ENCODE data around the gene TSPEAR.
A peak's percentile ranks its signal among the peaks of the same experiment; 100 is the strongest.

The TSPEAR gene

DNA sequence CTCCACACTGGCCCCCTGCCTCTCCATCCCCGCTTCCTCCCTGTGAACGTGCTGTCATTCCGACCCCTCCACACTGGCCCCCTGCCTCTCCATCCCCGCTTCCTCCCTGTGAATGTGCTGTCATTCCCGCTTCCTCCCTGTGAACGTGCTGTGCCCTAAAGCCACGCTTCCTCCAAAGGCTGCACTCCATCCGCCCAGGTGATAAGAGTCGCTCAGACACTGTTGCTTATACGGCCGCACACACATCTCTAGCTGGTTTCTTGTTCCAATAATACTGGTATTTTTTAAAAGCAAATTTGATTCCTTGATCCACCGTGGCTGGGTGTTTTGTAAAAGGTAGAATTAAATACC lies 39.3 kb upstream of the TSPEAR start:
- TF ChIP-seq, protein P1, sequence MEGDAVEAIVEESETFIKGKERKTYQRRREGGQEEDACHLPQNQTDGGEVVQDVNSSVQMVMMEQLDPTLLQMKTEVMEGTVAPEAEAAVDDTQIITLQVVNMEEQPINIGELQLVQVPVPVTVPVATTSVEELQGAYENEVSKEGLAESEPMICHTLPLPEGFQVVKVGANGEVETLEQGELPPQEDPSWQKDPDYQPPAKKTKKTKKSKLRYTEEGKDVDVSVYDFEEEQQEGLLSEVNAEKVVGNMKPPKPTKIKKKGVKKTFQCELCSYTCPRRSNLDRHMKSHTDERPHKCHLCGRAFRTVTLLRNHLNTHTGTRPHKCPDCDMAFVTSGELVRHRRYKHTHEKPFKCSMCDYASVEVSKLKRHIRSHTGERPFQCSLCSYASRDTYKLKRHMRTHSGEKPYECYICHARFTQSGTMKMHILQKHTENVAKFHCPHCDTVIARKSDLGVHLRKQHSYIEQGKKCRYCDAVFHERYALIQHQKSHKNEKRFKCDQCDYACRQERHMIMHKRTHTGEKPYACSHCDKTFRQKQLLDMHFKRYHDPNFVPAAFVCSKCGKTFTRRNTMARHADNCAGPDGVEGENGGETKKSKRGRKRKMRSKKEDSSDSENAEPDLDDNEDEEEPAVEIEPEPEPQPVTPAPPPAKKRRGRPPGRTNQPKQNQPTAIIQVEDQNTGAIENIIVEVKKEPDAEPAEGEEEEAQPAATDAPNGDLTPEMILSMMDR (IDR thresholded peaks at IDR 0.05; ENCODE audit: low read depth, low read length, missing control alignments) = no peak
- no peak overlapping the region for H3K4me3 ChIP-seq (replicated peaks; ENCODE audit: low read depth, low read length)
- no peak for DNase-seq (ENCODE audit: extremely low read depth, low read depth)

DNA sequence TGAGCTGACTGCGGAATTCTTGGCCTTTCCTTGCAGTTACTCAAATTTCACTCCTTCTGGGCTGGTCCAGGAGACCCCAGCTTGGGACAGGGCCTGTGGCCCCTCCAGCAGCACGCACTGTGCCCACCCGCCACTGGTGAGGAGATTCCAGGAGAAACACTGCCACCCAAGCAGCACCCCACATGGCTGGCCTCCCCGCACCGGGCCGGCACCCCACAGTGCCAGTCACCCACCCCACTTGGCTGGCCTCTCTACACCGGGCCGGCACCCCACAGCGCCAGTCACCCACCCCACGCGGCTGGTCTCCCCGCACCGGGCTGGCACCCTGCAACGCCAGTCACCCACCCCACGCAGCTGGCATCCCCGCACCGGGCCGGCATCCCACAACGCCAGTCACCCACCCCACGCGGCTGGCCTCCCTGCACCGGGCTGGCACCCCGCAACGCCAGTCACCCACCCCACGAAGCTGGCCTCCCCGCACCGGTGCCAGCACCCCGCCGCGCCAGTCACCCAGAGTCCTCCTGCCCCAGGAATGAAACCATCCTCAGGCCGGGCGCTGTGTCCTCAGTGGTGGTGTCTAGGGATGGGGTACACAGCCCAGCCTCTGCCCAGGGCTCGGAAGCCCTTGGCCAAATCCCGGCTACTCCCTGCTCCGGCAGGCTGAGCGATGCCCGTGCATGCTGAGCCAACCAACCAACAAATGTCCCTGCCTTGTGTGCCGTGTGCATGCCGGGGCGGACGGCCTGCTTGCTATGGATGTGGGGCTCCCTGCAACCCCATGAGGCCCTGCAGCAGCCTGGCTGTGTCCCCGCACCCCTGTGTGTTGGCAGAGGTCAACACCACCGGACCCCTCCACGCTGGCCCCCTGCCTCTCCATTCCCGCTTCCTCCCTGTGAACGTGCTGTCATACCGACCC lies 38.6 kb upstream of the TSPEAR start:
- H3K4me3 ChIP-seq (replicated peaks; ENCODE audit: low read depth, low read length) = no peak overlapping the region
- TF ChIP-seq, protein P1 (IDR thresholded peaks at IDR 0.05; ENCODE audit: low read depth, low read length, missing control alignments) = no peak
- no peak for DNase-seq (ENCODE audit: extremely low read depth, low read depth)

DNA sequence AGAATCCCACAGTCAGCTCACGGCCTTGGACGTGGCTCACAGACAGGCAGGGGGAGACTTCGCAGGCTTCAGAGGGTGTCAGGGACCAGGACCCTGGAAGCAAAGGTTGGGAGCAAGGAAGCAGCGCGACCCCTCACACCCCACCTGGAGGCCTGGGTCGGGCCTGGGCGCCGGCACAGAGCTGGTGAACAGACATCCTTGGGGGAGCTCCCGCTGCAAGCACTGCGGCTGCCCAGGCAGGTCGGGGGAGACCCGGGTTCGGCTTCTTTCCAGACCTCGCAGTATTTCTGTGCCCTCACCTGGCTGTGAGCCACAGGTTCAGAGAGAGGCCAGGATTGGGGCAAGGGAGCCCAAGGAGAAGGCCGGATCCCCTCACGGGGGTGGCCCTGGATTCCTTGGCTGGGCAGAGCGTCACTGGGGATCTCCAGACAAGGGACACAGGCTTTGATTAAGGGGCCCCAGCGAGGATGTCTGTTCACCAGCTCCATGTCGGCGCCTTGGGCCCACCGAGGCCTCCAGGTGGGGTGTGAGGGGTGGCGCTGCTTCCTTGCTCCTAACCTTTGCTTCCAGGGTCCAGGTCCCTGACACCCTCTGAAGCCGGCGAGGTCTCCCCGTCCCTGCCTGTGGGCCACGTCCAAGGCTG lies 37.9 kb upstream of the TSPEAR start:
- TF ChIP-seq, protein P1 (IDR thresholded peaks at IDR 0.05; ENCODE audit: low read depth, low read length, missing control alignments) = no peak
- no peak overlapping the region for H3K4me3 ChIP-seq (replicated peaks; ENCODE audit: low read depth, low read length)
- no peak for DNase-seq (ENCODE audit: extremely low read depth, low read depth)

DNA sequence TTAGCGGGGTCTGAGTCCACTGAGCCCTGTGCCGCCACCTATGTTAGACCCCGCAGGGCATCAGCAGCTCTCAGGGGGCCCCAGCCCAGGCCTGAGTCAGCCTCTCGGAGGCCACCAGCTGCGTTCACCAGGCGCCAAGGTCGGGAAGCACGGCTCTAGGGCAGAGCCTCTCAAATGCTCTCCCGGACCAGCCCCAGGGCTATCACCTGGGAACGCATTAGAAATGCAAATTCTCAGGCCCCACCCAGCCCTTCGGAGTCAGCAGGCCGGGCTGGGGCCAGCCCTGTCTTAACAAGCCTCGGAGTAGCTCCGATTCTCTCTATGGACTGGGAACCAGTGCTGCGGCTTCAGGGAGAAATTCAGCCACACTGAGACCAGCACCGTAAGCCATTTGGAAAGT lies 37.2 kb upstream of the TSPEAR start:
- TF ChIP-seq, protein P1 (IDR thresholded peaks at IDR 0.05; ENCODE audit: low read depth, low read length, missing control alignments) = no peak
- no peak for DNase-seq (ENCODE audit: extremely low read depth, low read depth)
- no peak overlapping the region for H3K4me3 ChIP-seq (replicated peaks; ENCODE audit: low read depth, low read length)

DNA sequence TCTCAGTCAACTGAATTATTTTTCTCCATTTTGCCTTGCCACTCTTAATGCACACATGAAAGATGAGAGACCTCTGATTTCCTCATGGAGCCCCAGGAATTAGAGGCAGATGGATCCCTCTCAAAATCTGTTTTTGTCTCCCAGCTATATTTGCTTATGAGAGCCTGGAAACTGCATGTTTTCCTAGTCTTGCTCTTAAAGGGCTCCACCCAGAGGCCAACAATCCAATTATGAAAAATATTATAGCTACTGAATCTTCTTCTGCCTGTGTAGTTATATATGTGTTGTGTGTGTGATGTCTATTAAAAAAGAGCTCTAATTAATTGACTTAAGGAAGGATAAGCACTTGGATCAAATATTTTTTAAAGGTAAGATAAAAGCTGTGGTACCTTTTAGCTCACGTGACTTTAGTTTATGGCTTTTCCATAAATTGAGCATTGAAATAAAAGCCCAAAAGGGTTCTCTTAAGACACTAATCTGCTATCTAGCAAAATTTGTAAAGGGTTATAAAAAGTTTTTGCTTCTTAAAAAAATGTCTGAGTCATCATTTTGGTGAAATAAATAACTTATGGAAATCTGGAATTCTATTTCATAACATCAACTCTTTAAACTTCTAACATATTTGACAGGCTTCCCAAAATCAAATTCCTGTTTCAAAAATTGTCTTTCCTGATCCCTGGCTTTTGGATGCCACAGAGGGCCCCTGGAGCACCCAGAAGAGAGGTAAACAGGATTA lies 31.2 kb upstream of the TSPEAR start:
- no peak for DNase-seq (ENCODE audit: extremely low read depth, low read depth)
- TF ChIP-seq, protein P1 (IDR thresholded peaks at IDR 0.05; ENCODE audit: low read depth, low read length, missing control alignments) = peak; percentile 14
- H3K4me3 ChIP-seq (replicated peaks; ENCODE audit: low read depth, low read length) = no peak overlapping the region

DNA sequence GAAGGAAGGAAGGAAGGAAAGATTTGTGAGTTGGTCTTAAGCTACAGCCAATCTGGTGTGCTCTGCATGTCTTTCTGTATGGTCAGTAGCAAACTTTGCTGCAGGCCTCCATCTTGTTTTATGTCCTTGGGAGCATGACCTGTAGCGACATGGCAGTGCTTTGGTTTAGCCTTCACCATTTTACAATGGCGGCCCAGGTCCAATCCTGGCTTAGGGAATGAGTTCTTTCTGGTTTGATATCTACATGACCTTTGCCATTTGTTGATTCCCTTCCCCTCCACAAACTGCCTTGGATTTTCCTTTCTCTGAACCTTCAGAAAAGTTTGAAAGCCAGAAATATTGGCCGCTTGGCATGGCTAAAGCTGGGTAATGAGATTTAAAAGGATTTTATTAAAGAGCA lies 30.5 kb upstream of the TSPEAR start:
- TF ChIP-seq, protein P1 (IDR thresholded peaks at IDR 0.05; ENCODE audit: low read depth, low read length, missing control alignments) = no peak
- no peak overlapping the region for H3K4me3 ChIP-seq (replicated peaks; ENCODE audit: low read depth, low read length)
- no peak for DNase-seq (ENCODE audit: extremely low read depth, low read depth)
